Activated CD4-positive, alpha-beta T cell treated with anti-CD3 and anti-CD28 coated beads for 1 hour (primary cell): Measurements from ENCODE around the gene EXO1.
"Not testable (repeated sequence)": the region's sequence is repeated elsewhere in the genome, so short reads cannot be mapped to it uniquely, and the experiment has no call there.

Experiments
- DNase-seq: peaks from one replicate; pipeline ENCODE4 v3.0.0-alpha.2; 2020

EXO1 gene

GRCh38 chr1:241847796-241848685 lies at the start of gene EXO1:
EXO1 (plus strand) TSS chr1:241848204; CDS start chr1:241850426, 2,222 bp downstream.
- DNase-seq, result peak; percentile 80

- DNase-seq, result no peak
Measured at GRCh38 chr1:241799416-241799815, 48.6 kb upstream of the EXO1 start.

- no peak for DNase-seq
Measured at GRCh38 chr1:241800640-241801039, 47.4 kb upstream of the EXO1 start.

- DNase-seq, result no peak
Measured at GRCh38 chr1:241802863-241803262, 45.1 kb upstream of the EXO1 start.

- DNase-seq, result not testable (repeated sequence)
Measured at GRCh38 chr1:241804706-241805105, 43.3 kb upstream of the EXO1 start.

GRCh38 chr1:241808265-241808664 lies 39.7 kb upstream of the EXO1 start:
- no peak for DNase-seq

GRCh38 chr1:241810769-241811405 lies 37.1 kb upstream of the EXO1 start:
- no peak for DNase-seq

GRCh38 chr1:241813768-241814320 lies 34.2 kb upstream of the EXO1 start:
- no peak for DNase-seq

GRCh38 chr1:241816008-241816407 lies 32.0 kb upstream of the EXO1 start:
- no peak for DNase-seq

GRCh38 chr1:241817331-241817792 lies 30.6 kb upstream of the EXO1 start:
- no peak for DNase-seq

GRCh38 chr1:241817956-241818612 lies 29.9 kb upstream of the EXO1 start:
- DNase-seq, result no peak

GRCh38 chr1:241819340-241819866 lies 28.6 kb upstream of the EXO1 start:
- no peak for DNase-seq

GRCh38 chr1:241821363-241821762 lies 26.6 kb upstream of the EXO1 start:
- DNase-seq, result no peak

- no peak for DNase-seq
Measured at GRCh38 chr1:241822846-241823245, 25.2 kb upstream of the EXO1 start.

GRCh38 chr1:241823925-241824324 lies 24.1 kb upstream of the EXO1 start:
- DNase-seq, result no peak

GRCh38 chr1:241825581-241825980 lies 22.4 kb upstream of the EXO1 start:
- DNase-seq, result no peak

GRCh38 chr1:241826613-241827012 lies 21.4 kb upstream of the EXO1 start:
- DNase-seq, result not testable (repeated sequence)

- no peak for DNase-seq
Measured at GRCh38 chr1:241827264-241827663, 20.7 kb upstream of the EXO1 start.

GRCh38 chr1:241828463-241829021 lies 19.5 kb upstream of the EXO1 start:
- DNase-seq, result no peak

- DNase-seq, result no peak
Measured at GRCh38 chr1:241829468-241829867, 18.5 kb upstream of the EXO1 start.

GRCh38 chr1:241834733-241835377 lies 13.1 kb upstream of the EXO1 start:
- DNase-seq, result no peak

- DNase-seq, result no peak
Measured at GRCh38 chr1:241836941-241837340, 11.1 kb upstream of the EXO1 start.
